HL-60/S4 treated with phorbol 12-myristate 13-acetate at 8.2 ng/mL for 4 days and 3 days (cell line): ENCODE results near the gene ZSCAN29.
"Not testable (repeated sequence)": the region's sequence is repeated elsewhere in the genome, so short reads cannot be mapped to it uniquely, and the experiment has no call there.

ENCODE experiments used
- in situ Hi-C: fragments of 300-500 bp; cut with MboI; formaldehyde crosslinking; loops from 2 replicates; pipeline ENCODE4 v1.15.0; 2022; ENCODE audit warnings: low sequenced_read_pairs

The ZSCAN29 gene

DNA sequence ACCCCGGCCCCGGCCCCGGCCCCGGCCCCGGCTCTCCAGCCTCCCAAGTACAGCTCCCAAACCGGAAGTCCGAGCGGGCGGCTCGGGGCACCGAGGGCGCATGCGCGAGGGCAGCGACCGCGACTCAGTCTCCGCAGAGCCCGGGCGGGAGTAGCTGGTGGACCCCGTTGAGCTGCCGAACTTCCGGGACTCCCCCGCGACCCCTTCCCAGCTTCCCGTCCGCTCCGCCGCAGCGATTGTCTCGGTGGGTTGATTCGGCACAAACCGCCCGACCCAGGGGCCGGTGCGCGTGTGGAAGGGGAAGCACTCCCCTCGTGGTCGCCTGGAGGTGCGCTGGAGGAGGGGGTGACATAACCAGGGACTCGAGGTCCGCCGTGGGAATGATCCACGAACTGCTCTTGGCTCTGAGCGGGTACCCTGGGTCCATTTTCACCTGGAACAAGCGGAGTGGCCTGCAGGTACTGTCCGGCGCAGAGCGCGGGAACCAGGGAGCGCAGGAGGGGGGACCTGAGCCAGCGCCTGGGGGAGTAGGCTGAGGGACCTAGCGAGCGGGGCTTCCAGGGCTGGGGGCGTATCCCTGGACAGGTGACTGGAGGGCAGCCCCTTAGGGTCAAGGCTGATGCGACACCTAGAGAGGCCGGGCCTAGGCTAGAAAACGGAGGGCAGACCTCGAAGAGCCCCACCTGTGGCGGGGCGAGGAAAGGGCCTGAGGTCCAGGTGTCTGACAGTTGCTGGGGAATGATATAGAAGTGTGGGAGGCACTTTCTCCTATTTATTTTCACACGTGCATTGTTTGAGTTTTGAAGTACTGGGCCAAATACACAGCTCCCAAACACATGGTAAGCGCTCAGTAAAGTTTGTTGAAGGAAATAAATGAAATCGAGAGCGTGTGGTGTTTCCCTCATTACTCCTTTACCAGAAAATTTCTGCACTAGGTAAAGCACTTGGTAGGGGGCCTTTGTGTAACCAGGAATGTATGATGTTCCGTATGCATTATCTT is at the start of gene ZSCAN29, which contains the start of gene TUBGCP4:
Gene ZSCAN29 (minus strand): TSS at position 69 of the 1,000 bp plus-strand sequence. CDS start 1,130 bp downstream, outside the sequence.
Gene TUBGCP4 (plus strand): TSS at position 127 of the 1,000 bp plus-strand sequence. CDS start 254 bp downstream, at position 381.
- in situ Hi-C loops = no loop called here

- in situ Hi-C loops = no loop called here
These were observed 49.6 kb upstream of the ZSCAN29 start for GRCh38 chr15:43420435-43420834.

GRCh38 chr15:43414196-43414595 is 43.4 kb upstream of the ZSCAN29 start:
- in situ Hi-C loops = no loop called here

DNA sequence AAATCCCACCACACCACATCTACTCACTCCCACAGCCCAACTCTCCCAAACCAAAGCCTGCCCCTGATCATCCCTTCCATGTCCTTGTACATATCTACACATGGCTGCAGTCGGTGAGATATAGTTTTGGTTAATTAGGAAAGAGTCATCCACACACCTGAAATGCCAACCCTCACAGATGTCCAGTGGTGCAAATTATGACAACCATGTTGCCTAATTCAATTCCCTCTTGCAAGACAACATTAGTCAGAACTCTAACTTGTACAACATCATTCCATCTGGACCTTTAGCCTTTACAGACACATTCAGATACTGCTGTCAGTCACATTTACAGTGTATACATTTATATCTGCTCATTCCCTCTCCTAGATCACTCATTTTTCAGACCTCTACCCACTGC is 41.3 kb upstream of the ZSCAN29 start:
- in situ Hi-C loops = no loop called here

- in situ Hi-C loops = no loop called here
These were observed 39.9 kb upstream of the ZSCAN29 start for GRCh38 chr15:43410572-43411214.

GRCh38 chr15:43408789-43409188 is 37.9 kb upstream of the ZSCAN29 start:
- in situ Hi-C loops = no loop called here

DNA sequence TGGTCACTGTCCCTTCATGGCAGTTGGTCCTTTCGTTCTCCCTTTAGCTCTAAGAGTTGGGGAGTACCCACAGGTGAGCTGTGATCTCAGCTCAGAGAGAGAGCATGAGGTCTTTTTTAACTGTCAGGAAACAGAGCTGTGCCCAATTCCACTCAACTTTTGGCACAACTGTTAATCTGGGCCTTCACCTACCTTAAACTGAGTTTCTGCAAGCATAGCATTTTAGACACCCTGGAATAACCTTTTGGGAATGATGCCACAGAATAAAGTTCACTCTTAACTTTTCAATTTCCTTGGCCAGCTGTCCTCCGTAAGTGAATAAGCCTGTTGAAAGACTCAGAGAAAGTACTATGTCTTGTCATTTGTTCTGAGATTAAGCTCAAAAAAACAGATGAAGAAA is 36.0 kb upstream of the ZSCAN29 start:
- in situ Hi-C loops = no loop called here

GRCh38 chr15:43406189-43406588 is 35.3 kb upstream of the ZSCAN29 start:
- in situ Hi-C loops = no loop called here

DNA sequence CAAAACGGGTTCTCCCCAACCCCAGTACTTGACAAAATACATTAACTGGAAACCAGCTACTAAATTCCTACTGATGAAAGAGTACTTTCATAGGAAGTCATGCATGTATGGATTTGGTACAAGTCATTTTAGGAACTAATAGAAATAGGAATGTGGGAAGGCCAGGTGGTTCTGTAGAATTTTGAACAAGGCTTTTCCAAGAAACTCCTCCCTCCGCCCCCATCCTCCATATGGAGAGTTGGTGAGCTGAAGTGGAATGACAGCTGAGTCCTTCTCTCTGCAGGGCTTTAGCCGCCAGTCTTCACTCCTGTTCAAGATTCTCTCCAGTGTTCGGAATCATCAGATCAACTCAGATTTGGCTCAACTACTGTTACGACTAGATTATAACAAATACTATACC is 33.3 kb upstream of the ZSCAN29 start:
- in situ Hi-C loops = no loop called here

GRCh38 chr15:43403616-43404015 is 32.8 kb upstream of the ZSCAN29 start:
- in situ Hi-C loops = no loop called here

- in situ Hi-C loops = no loop called here
These were observed 31.4 kb upstream of the ZSCAN29 start for GRCh38 chr15:43402255-43402654.

DNA sequence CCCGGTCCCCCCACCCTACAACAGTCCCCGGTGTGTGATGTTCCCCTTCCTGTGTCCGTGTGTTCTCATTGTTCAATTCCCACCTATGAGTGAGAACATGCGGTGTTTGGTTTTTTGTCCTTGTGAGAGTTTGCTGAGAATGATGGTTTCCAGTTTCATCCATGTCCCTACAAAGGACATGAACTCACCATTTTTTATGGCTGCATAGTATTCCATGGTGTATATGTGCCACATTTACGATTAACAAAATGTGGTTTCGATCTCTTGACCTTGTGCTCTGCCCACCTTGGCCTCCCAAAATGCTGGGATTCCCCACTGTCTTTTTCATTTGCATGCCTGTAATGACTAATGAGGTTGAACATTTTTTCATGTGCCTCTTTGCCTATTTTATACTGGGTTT is 22.7 kb upstream of the ZSCAN29 start:
- in situ Hi-C loops = not testable (repeated sequence)

GRCh38 chr15:43390723-43391122 is 19.9 kb upstream of the ZSCAN29 start:
- in situ Hi-C loops = no loop called here

DNA sequence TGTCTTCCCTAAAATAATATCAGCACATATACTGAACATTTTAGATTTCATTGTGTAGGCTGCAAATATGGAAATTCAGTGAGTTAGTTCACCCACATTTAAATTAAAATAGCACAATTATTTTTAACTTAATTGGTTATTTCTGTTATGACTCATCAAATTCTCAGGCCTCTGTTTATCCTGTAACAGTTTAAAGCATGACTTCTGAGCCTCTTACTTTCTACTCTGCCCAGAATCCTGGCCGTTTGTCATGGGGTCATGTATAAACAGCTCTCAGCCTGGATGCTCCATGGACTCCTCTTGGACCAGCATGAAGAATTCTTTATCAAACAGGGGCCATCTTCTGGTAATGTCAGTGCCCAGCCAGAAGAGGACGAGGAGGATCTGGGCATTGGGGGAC is 12.2 kb upstream of the ZSCAN29 start:
- in situ Hi-C loops = no loop called here

- in situ Hi-C loops = no loop called here
These were observed 11.5 kb upstream of the ZSCAN29 start for GRCh38 chr15:43382310-43382709.

DNA sequence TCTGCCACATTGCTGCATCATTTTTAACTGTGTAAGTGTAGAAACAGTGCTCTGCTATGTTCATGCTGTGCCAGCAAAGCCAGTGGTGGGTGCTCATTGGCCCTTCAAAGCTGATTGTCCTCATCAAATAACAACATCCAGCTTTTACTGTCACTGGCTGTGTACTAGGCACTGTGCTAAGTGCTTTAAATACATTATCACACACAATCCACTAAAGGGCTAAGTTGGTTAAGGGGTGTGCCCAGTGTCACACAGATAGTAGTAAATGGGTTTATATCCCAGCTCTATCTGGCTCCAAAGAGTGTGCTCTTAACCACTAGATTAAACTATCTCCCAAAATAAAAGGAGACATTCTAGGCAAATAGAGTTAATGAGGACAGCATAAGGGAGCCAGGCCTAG is 7.8 kb upstream of the ZSCAN29 start:
- in situ Hi-C loops = no loop called here

GRCh38 chr15:43376017-43376705 is 5.3 kb upstream of the ZSCAN29 start:
- in situ Hi-C loops = no loop called here

GRCh38 chr15:43370310-43370974 is 401 bp downstream of the ZSCAN29 start:
- in situ Hi-C loops = no loop called here

DNA sequence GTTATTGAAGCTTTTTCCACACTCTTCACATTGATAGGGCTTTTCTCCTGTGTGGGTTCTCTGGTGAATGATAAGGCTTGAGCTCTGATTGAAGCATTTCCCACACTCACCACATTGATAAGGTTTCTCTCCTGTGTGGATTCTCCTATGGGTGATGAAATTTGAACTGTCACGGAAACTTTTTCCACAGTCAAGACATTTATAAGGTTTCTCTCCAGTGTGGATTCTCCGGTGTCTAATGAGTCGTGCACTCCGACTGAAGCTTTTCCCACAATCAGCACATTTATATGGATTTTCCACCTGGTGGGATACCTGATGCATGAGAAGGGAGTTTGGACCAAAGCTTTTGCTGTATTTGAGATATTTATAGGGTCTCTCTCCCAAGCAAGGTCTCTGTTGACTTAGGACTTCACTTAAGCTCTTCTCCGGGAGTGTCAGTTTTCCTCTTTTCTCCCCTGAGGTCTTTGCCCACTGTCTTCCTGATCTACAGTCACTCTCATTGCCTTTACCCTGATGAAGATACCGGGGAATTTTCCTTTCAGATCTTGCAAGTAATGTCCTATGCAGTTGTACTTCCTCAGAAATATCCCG is 9.4 kb downstream of the ZSCAN29 start:
- in situ Hi-C loops = no loop called here

- in situ Hi-C loops = no loop called here
These were observed 10.0 kb downstream of the ZSCAN29 start for GRCh38 chr15:43360821-43361220.
